K562 treated with DMSO at 1 percent for 48 hours (cell line): ENCODE measurements around the gene SAP130. TPM values are rescaled to one million over a fixed set of nuclear protein-coding genes. Genes with fewer than 3 reads are reported as not detected.

Experiments used
- total RNA-seq: library from RNA; unstranded; fragments of 300-600 nt; gene quantifications from 2 replicates; pipeline ENCODE4 v1.2.3, GENCODE V29; 2022; ENCODE audit warnings: low replicate concordance; ENCODE audit errors: extremely low read depth

The SAP130 gene
- not detected in 2 replicates for total RNA-seq

DNA sequence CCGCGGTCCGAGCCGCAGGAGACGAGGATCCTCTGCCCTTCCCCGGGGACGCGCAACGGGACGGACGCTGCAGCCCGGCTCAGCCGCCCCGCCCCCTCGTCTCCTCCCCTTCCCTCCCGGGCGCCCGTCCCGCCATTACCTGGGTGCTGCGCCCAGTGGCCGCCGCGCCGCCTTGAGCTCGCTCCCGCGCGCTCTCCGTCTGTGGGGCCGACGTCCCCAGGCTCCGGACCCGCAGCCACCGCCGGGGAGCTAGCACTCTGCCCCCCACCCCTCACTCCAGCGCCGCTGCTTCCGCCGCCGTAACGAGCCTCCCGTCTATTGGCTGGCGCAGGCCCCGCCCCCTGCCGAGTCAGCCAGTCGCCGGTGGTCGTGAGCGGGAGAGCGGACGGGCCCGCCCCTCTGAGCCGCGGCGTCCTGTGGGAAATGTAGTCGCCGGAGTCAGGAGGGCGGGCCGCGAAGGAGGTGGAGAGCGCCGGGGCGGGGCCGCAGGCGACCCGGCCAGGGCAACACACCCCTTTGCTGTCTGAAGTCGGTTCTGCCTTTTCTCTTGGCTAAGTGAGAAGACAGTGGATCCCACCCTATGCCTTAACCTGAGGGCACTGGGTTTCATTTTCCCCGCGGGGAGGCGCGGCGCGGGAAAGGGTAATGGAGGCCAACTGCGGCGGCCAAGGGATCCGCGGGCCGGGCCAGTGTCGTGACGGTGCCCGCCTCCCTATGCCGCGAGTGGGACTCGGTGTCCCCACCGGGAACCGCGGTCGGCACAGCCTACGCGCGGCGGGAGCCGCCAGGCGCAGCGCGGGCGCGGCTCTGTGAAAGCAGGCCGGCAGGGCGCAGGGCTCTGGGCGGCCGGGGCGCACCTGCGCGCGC, at the start of gene SAP130:
TSS of gene SAP130 (minus strand) at position 259 of the 867 bp plus-strand sequence. CDS start 1,767 bp downstream, outside the sequence.

Other genes starting within 250 kb of the SAP130 start
- not detected in 2 replicates for gene WDR33, start 216.9 kb downstream of the SAP130 start, total RNA-seq
- gene POLR2D, start 169.9 kb downstream of the SAP130 start, total RNA-seq: not detected in 2 replicates
- not detected in 2 replicates for gene AMMECR1L, start 142.1 kb downstream of the SAP130 start, total RNA-seq
- 71.7 TPM in 1 of 2 replicates, not detected in the other for gene UGGT1, start 63.1 kb upstream of the SAP130 start, total RNA-seq